CD4-positive, alpha-beta T cell treated with Interleukin-17A for 1 hour (primary cell): ENCODE measurements around the gene GADL1.

Experiments used
- DNase-seq: peaks from one replicate; pipeline ENCODE4 v3.0.0-alpha.2; 2020

The GADL1 gene

DNA sequence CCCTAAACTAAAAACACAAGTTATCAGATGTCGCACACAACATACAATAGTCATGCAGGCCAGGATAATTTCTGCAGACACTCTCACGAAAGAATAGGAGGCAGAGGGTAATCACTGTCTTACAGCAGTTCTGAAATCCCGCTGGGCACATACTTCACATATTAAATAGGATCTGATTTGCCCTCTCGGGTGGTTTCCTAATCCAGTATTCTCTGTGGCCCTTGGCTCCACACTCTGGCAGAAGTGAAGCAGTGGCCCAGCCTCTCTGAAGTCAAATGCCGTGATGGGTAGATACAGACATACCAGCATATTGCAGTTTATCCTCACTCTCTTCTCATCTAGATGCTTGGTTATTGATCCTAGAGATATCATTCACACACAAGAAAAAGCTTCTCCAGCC lies 19.0 kb downstream of the GADL1 start:
- DNase-seq: no peak

DNA sequence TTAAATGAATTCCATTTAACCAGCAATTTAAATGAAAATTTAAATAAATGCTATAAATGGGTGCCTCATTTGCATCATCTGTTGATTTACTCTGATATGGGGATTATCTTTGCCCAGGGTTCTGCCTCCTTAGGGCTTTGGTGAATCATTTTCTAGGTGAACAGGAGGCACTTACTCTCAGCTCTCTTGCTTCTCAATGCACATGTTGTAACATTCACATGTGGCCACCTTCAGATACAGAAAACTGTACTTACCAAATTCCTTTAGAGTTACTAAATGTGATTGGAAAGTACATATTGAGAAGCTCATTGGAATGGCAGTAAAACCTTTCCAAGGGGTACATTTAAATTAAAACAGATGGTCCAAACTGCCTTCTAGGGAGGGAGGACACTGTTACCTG lies 20.8 kb downstream of the GADL1 start:
- no peak for DNase-seq

DNA sequence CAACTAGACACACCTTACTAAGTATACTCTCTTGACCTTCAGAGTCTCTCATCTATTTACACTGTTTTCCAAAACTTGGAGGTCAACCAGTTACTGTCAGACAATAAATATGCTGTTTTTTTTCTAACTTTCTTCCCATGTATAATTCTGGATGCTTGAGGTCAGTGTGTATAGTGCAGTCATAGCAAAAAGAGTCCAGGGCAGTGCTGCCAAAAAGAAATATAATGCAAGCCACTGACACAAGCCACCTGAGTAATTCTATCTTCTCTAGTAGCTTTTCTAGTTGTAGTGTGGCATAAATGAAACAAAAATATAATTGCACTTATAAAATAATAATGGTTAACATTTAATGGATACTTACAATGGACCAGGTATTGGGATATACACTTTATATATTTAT lies 21.6 kb downstream of the GADL1 start:
- DNase-seq: no peak

DNA sequence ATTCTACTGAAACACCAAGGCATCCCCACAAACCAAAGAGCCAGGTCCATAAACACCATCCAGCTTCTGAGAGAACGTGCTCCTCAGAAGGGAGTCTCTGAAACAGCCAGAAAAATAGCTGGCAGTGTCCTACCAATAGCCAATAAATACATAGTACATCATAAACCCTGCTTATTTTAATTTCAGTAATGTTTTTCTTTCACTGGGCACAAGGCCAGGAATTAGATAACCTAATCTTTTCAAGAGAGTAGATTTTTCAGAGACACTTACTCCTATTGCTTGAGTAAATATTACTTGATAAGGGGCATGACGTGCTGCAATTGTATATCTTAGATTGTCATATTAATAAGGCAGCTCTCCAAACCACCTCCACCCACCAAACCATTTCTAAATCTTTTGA lies 22.7 kb downstream of the GADL1 start:
- DNase-seq: no peak

DNA sequence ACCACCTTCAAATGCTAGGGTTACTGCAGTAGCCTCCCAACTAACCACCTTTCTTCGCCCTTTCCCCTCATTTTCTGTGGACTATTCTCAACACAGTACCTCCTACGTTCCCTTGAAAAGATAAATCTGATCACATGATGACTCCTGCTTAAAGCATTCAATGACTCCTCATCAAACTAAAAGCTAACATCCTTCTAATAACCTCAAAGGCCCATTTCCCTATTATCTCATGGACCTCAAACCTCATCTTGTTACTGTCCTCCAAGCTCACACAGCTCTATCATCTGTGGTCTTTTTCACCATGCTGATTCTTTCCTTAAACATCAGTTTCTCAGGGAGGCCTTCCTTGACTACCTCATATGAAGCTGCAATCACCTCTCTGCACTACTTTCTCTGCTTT lies 29.6 kb downstream of the GADL1 start:
- DNase-seq: no peak

DNA sequence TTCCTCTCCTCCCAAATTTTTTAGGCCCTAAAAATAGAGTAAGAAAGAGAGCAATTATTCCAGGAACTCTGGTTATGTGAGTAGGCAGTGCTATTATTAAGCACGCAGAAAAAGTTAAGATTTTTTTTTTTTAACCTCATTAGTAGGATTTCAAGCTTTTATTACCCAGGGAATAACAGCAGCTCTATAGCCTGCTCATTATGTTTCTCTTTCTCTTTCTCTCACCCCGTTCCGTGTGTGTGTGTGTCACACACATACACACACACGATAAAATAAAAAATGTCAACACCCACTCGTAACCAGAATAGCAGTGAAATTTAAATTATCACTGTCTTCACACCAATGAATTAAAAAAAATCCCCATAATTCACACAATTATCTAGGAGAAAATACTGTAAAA lies 30.3 kb downstream of the GADL1 start:
- DNase-seq: no peak

DNA sequence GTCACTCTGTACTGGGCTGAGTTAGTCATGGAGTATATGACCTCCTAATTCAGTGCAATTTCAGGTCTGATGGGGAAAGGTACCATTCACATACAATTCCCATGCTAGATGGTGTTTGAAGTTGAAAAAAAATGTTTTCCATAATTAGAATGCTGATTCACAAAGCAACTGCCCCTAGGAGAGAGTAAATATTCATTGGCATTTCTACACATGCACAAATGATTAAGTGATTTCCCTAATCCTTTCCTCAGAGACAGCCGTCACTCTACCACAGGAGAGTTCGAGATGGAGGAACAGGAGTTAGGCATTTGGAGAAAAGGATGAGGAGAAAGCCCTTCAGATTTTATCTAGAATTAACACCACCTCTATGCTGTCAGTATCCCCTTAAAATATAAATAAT lies 32.5 kb downstream of the GADL1 start:
- DNase-seq: no peak

DNA sequence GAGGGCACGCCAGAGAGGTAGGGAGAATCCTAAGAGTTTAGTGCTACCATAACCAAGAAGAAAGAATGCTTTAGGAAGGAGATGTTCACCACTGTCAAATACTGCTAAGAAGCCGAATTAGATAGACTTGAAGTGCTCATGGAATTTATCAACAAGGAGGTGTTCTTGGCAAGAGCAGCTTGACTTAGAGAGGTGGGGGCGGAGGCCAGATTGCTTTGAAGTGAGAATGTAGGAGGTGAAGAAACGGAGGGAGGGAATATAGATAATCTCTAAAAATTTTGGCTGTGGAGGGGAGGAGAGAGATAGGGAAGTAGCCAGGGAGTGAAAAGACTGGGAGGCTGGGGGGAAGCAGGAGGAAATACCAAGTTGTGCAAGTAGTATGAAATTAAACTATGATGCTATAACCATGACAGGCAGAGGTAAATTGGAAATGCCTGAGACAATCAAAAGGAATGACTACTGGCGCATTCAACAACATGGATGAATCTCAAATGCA lies 35.5 kb downstream of the GADL1 start:
- no peak for DNase-seq

DNA sequence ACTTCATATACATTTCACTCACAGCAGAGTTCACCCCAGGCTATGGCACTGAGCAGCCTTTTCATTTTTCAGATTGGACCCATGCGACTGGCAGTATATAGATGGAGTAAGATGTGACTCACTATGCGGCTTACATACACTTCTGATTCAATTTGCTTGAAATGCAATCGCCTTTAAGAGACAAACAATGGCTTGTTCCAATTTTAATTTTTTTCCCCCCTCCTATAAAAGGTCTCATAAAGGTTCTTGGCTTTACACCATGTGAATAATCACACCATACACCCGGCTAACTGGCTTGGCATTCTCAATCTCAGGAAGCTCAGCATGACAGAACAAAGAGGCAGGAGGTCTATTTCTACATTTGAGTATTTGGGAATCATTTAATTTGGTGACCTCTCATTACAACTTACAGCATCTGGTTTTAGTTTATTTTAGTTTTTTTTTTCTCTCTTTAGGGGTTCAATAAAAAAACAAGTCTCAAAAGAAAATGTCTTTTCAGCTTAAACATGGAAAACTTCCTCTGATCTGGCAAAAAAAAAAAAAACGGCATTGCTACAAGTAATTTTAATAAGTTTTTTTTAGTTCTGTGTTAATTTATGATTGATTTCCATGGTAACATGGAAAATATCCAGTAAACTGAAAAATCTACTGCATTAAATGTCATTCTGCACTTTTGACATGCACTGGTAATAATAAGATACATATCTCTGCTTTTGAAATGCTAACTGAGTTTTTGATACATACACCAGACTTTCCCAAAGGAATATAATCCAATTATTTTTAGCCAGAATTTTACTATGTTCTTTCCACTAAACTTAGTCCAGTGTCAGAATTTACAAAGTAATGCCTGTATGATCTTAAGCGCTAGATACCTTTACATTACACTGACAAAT lies 38.8 kb downstream of the GADL1 start:
- DNase-seq: no peak

DNA sequence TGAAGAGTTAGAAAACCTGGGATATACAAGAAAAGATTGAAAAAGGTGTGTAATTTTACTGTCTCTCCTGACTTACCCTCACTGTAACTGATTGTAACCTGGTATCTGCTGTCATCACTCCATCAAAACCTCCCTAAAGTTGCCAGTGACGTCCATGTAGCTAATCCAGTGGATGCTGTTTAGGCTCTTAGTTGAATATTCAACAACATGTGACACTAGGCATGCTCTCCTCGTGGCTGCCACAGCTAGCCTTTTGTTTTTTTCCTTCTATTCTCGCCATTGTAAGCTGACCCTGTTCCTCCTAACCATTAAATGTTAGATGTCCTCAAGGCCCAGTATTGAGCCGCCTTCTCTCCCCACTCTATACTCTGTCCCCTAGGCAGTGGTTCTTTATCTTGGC lies 41.6 kb downstream of the GADL1 start:
- DNase-seq: no peak

DNA sequence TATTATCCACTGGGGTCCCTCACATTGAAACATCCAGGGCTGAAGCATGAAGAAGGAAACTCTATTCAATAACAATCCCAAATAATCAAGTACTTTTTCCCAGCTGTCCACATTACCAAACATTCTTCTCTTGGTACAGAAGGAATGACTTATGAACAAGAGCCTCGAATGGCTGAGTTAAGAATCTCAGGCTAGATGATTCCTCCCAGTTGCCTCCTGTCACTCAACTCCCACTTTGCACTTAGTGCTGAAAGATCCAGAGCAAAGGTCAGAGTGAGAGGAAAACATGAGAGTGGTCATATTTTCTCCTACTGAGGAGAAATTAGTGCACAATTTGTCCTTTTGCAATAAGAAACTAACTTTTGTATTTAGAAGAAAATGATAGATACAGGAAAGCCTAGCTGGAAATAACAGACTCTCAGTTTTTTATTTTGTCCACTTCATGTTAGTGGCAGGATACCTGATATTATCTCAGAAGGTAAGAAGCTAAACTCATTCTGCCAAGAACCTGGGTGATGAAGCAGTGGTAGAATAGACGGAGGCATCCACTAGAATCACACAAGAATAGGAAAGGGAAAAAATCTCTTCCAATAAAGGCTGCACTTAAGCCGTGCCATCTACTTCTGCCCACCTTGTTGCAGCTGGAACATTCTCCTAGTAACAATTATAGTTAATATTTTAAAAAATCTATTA lies 46.2 kb downstream of the GADL1 start:
- DNase-seq: no peak

DNA sequence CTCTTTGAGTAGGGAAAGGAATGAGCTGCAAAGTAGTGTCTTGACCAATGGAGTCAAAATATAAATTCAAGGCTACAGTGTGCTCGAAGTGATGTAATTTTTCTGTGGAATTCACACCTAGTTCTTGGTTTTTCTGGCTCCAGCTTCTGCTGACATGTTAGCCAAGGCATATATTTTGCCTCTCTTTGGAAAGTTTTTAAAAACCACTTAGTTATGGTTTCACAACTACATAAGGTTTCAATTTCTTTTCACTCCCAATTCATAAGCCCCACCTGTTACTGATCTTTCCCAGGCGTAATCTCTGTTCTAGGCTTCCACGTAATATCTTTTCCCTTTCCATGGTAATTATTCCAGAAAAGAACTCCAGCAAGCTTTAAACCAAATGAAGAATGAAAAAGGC lies 46.9 kb downstream of the GADL1 start:
- DNase-seq: no peak

DNA sequence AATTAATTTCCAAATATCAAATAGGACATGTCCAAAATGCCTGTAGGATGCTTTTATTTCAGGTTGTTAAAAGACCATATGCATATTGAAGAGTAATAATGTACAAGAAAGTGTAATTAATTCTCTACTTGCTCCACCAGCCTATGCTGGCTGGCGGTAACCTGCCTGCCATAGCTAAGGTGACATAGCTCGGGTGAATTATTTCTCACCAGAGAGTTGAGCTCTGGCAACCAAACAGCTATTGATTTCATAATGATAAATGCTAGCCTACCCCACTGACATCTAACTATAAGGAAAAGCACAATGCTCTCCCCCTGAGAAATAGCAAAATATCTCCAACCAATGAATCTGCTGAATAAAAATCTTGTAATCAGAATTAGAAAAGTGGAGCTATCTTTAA lies 48.9 kb downstream of the GADL1 start:
- DNase-seq: no peak

DNA sequence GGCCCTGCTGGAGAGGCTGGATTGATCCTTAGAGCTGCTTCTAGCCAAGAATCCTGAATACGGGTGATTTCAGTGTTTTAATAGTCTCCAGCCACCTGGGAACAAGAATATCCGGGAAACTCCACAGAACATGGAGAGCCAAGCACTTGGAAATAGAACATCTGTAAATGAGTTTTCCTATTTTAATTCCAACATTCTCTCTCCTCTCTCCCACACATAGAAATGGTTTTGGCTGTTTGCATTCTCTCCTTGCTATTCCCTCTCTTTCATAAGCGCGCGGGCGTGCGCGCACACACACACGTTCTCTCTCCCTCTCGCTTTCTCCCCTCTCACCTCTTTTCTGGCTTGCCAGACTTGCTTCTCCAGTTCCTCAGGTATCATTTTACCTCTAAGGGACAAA lies 50.6 kb downstream of the GADL1 start:
- no peak for DNase-seq

DNA sequence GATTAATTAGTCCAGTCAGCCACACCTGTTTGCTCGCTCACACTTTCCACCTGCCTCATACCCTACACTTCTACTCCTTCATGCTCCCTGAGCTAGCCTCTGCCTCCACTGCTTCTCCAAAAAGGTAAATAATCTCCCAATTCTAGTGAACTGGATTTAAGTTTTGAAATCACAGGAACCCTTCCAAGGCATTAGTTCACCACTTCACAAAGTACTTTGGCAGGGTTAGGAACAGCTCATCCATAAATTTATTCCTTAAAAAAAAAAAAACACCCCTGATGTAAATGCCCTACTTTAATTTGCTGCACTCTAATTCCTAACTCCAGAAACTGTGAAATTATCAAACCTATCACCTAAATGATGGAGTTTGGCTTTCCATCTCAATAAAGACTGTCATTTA lies 58.3 kb downstream of the GADL1 start:
- DNase-seq: no peak

DNA sequence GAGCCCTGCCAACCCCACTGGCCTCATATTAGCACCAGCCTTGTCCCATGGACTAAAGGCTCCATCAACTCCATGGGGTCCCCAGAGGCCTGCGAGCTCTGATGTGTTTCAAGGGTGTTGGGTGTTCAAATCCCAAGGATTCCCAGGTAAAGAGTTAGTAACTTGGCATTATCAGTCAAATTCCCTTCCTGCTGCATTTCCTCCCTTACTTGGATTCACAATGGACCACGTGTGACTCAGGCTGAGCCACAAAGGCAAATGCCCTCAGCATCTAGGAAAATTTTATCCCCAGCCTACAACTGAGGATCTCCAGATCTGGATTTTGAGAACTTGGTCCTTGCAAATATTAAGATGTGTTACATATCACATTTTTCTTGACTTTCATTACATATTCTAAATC lies 58.8 kb downstream of the GADL1 start:
- no peak for DNase-seq

DNA sequence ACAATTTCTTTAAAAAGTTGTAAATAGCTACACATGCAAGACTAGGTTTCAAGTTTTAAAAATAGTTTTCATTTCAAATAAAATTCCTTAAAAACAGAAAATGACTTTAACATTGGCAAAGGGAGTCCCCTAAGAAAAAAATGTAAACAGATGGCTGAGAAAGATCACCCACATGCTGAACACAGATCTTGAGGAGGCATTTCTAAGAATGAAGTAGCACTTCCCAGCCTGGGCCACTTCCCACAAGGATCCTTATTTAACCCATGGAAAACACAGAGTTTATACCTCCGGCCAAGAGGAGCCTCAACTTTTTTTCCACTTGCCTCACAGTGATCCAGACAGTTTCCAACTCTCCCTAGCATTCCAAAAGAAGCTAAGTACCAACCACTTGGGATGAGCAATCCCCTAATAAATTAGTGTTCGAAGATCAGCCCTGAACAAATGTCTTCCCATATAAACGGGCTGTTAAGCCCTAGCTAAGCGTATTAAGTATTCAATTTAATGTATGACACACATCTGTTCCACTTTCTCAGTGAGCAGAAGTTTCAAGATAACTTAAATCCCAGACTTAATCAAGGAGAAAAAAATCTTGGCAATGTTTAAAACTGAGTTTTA lies 61.4 kb downstream of the GADL1 start:
- DNase-seq: no peak

DNA sequence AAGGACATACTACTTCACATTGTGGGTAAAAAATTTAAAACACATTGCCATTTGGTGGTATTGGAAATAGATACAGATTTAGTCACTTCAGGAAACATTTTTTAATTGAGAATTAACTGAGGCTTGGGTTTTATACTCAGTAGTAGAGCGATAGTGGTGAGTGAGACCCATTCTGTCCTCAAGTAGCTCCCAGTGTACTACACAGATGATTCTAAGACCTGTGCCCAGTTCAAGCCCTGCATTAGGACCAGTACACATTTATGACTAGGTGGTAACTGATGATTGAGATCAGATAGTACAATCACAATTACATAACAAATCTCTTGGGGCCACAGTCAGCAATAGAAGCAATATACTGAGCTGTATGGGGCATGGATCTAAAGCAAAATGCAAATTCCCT lies 67.4 kb downstream of the GADL1 start:
- DNase-seq: no peak

DNA sequence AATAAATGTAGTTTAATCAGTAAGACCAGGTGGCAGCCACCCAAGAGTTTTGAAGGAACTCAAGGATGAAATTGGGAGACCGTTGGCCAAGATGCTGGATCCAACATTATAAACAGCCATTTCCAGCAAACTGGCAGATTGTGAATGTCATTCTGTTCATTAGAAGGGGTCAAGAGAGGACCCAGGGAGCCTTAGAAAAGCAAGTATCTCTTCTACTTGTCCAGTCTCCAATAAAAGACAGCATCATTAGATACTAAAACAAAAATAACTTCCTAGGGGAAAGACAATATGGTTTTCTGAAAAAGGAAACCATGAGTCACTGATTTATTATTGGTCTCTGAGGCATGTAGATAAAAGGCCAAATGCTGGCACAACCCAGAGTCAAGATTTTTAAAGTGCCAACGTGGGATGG lies 67.9 kb downstream of the GADL1 start:
- DNase-seq: no peak

DNA sequence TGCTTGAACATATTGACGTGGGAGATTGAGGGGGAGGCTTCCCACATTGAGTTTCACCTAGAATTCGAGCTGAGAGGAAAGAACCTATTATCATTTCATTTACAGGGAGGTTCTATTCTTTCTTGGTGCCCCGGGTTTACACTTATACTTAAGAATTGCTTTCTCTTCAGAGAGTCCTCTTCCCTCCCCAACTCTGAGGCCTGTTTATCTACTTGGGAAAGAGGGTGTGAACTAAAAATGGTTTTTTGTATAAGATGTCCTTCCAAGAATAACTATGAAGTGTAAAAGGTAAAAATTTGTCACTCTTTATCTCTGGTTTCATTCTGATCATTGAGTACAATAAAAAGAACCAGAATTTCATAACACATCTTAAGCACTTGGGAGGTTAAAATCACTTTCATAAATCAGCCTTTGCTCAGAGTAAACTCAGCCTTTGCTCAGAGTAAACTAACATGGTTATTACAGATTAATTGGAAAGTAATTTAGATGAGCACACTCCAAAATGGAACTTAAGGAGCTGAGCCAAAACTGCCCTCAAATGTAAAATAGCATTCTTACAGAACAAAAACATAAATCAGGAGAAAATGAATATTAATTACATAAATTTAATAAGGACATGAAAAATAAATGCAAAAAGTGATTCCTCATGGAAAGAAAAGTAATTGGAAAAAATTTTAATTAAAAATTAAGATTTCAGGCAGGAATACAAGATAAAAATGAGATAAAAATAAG lies 75.2 kb downstream of the GADL1 start:
- DNase-seq: no peak

DNA sequence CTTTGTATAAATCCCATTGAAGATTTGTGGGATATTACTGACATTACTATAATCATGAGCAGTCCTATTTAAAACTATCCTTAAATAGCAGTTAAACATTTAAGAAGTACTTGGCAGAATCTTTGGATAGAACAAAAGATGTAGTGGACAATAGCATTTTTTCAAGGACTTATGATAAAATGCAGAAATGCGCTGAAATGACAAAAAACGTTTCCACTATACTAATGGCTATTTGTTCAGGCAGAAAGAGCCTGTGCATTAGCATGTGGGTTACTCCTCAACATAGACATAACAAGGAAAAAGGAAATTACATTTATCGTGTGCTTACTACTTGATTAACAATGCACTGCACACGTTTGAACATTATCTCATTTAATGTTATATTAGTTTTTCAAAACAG lies 80.7 kb downstream of the GADL1 start:
- DNase-seq: no peak

DNA sequence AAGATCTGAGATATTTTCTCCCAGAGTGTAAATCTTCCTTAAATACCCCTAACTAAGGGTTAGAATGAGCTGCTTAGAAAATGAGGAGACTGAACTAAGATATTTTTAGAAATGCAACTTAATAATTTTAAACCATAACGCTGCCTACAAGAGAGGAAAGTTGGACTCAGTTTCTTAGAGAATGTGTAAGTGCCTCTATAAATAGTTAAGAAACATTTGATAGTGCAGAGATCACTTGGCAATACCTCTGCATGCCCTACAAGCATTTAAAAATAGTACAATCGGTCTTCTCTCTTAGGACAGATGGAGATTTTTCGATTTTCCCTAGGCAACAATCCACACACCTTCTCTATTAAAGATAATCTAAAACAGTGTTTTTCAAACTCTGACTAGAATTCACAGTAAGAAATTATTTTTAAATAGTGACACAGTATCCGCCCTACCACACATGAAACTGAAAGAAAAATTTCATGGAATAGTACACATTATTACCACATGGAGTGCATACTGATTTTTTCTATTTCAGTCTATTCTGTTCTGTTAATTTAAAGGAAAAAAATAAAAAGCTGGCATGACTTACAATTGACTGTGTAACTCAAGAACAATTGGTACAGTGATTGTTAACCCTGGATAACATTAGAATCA lies 83.2 kb downstream of the GADL1 start:
- no peak for DNase-seq

DNA sequence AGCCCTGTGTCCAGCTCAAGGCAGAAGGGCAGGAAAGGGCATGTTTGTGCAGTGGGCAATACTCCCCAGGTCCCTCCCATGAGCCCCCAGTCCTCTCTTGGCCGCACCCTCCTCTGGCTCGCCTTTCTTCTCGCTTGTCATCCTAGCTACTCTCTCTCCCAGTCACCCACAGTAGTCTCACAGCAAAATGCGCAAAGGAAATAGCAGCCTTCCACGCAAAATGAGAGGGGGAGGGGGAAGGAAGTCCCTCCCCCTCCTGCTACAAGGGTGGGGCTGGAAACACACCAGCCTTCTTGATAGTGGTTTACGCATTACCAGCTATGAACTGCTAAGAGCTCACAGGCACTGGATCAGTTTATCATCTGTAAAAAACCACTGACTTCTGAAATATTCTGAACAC lies 83.8 kb downstream of the GADL1 start:
- DNase-seq: no peak
